Colonic mucosa (tissue), 4 donors: ENCODE measurements around the gene PNLIPRP2. TPM values are rescaled to one million over a fixed set of nuclear protein-coding genes. Genes with fewer than 3 reads are reported as not detected.

Experiments used
- DNase-seq: peaks from one replicate; pipeline ENCODE4 v3.0.0-alpha.2; 2020
- H3K27ac ChIP-seq: fragments of 200-600 bp; one replicate; pipeline ENCODE4 v1.8.0; 2021
- H3K27me3 ChIP-seq: fragments of 200-600 bp; one replicate; pipeline ENCODE4 v1.8.0; 2021
- H3K36me3 ChIP-seq: fragments of 200-600 bp; one replicate; pipeline ENCODE4 v1.8.0; 2021
- H3K4me1 ChIP-seq: fragments of 200-600 bp; one replicate; pipeline ENCODE4 v1.8.0; 2021; ENCODE audit warnings: mild to moderate bottlenecking
- H3K4me3 ChIP-seq: fragments of 200-600 bp; one replicate; pipeline ENCODE4 v1.8.0; 2021
- H3K9ac ChIP-seq, 2 donors: one replicate each; pipeline ENCODE4 v1.7.0; 2013; ENCODE audit warnings: control low read depth in 2 of 2, low read depth in 2 of 2, low read length in 2 of 2
- H3K9me3 ChIP-seq: fragments of 200-600 bp; one replicate; pipeline ENCODE4 v1.8.0; 2021
- CTCF ChIP-seq: fragments of 200-600 bp; IDR thresholded peaks from one replicate; pipeline ENCODE4 v1.8.0; 2022; ENCODE audit warnings: antibody characterized with exemption, mild to moderate bottlenecking
- intact Hi-C: fragments of 100-400 bp; cut with DNase I; formaldehyde crosslinking; loops from one replicate; pipeline ENCODE4 v1.14.1; 2022
- total RNA-seq, 2 donors: library from RNA; stranded (reverse); fragmentation: NEBNext Ultra II Directional in 1 of 2; extraction: Animal tissue kit (Norgen Biotek cat#: 25700) in 1 of 2; gene quantifications; one replicate each; pipeline ENCODE4 v1.2.1, GENCODE V29; 2021
- donor health status: healthy.
- donor health status: DM: no; HTN: no; CAD: no.
- donor health status: DM: no; HTN: no; CAD: no.

The PNLIPRP2 gene
- total RNA-seq, 2 donors from 2014 or later, result 5.0 to 9.1 TPM

DNA sequence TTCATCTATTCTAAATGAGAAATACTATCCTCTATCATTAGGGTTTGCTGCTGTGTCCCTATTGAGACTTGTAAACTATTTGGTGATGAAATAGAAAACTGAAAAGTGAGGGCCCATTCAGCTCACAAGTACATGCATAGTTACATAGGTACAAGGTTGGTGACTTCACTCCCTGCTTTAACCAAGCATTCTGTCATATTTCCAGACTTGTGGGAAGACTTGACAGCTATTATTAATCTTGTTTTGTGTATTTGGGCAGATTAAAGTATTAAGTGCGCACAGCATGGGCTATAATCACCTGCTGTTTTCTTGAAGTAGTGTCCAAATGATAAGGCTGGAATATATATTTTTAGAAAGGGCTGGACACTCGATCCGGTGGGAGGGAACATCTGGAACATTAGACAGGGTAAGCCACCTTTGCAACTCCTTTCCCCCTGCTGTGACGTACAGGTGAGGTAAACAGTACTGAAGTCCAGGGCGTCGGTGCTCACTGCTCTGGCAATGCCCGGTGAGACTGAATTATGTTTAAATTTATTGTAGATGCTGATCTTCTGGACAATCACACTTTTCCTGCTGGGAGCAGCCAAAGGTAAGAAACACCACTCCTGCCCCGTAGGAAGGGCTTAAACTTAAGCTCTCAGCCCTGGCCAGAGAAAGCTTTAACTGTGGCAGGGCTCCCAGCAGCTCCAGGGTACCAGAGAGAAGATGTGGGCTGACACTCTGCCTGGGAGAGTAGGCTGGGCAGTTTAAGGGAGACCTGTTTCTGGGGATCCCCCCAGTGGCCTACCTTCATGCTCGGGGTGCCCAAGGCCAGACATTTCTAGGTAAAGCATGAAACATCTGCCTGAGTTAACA lies 29.9 kb upstream of the PNLIPRP2 start, which contains the start of gene PNLIPRP1:
Gene PNLIPRP1, plus strand, starts transcription at position 370 of the 855 bp plus-strand sequence. Its CDS starts 171 bp downstream, at position 541.
- H3K36me3 ChIP-seq, result no peaks in the 10 kb centered on the region
- H3K27me3 ChIP-seq, result no peaks in the 10 kb centered on the region
- no peak for TF ChIP-seq CTCF
- H3K9ac ChIP-seq, result peak within 1 kb of the TSS in 1 of 2 donors; percentile 23
- peak; percentile 58 for DNase-seq
- no peaks in the 10 kb centered on the region for H3K9me3 ChIP-seq
- H3K4me1 ChIP-seq, result peaks cover 5% of the 10 kb centered on the region
- no peak within 1 kb of the TSS for H3K4me3 ChIP-seq
- intact Hi-C loops, result no loop called here
- peak within 1 kb of the TSS; percentile 8 for H3K27ac ChIP-seq

DNA sequence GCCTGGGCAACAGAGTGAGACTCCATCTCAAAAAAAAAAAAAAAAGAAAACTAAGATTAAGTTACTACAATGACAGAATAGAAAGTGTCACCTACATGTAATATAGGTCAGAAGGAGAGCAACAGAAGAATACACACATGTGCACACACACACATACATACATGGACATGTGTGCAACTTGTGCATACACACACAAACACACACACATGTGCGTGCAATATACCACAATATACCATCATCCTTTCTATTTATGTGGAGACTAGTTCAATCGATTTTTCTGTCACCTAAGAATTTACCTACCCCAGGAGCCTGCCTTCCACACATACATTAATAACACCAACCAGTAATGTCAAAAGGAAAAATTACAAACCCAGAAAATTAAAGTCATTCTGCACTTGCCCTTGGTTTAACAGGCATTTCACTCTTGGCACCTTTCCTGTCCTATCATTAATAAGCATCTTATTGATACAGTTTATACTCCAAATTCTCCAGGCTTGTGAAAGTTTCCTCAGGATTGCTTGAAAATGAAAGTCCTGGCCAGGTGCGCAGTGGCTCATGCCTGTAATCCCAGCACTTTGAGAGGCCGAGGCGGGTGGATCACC lies 27.5 kb upstream of the PNLIPRP2 start:
- no peak for DNase-seq
- H3K4me1 ChIP-seq, result peaks cover 5% of the 10 kb centered on the region
- H3K9me3 ChIP-seq, result no peaks in the 10 kb centered on the region
- H3K27me3 ChIP-seq, result no peaks in the 10 kb centered on the region
- no peak for TF ChIP-seq CTCF
- H3K4me3 ChIP-seq, result no peak overlapping the region
- H3K36me3 ChIP-seq, result no peaks in the 10 kb centered on the region
- intact Hi-C loops, result no loop called here
- H3K27ac ChIP-seq, result no peak overlapping the region
- no peak overlapping the region for H3K9ac ChIP-seq

DNA sequence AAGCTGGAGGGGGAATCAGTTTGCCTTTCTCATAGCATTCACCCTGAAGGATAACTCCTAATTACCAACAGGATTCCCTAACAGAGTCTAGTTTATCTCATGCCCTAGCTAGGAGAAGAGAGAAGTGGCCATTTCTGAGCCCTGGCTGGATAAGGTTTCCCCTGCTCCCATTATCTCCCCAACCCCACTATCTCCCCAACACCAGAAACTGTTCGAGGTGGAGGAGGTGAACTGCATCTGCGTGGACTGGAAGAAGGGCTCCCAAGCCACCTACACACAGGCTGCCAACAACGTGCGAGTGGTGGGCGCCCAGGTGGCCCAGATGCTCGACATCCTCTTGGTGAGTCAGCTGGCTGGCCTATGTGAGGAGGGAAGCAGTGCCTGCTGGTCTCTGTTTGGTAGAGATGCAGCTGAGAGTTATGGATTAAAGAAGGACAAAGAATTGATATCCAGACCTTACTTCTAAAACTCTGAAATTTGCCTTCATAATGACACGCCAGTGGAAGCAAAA lies 26.2 kb upstream of the PNLIPRP2 start:
- Histone ChIP-seq H3K4me3 (no peak overlapping the region), H3K9ac (no peak overlapping the region), H3K27me3 (no peaks in the 10 kb centered on the region), H3K36me3 (no peaks in the 10 kb centered on the region), H3K4me1 (peaks cover 5% of the 10 kb centered on the region), H3K27ac (no peak overlapping the region), H3K9me3 (no peaks in the 10 kb centered on the region)
- DNase-seq, result no peak
- no peak for TF ChIP-seq CTCF
- intact Hi-C loops, result no loop called here

- H3K9me3 ChIP-seq, result no peaks in the 10 kb centered on the region
- no peaks in the 10 kb centered on the region for H3K36me3 ChIP-seq
- no peak overlapping the region for H3K4me3 ChIP-seq
- no peak for DNase-seq
- H3K27ac ChIP-seq, result no peak overlapping the region
- no peaks in the 10 kb centered on the region for H3K27me3 ChIP-seq
- intact Hi-C loops, result no loop called here
- no peak for TF ChIP-seq CTCF
- no peak overlapping the region for H3K9ac ChIP-seq
- H3K4me1 ChIP-seq, result no peaks in the 10 kb centered on the region
These were observed 24.7 kb upstream of the PNLIPRP2 start for GRCh38 chr10:116596062-116596461.

- no peak overlapping the region for H3K4me3 ChIP-seq
- TF ChIP-seq CTCF, result no peak
- no peak overlapping the region for H3K27ac ChIP-seq
- H3K4me1 ChIP-seq, result no peaks in the 10 kb centered on the region
- H3K9me3 ChIP-seq, result no peaks in the 10 kb centered on the region
- DNase-seq, result no peak
- intact Hi-C loops, result no loop called here
- H3K36me3 ChIP-seq, result no peaks in the 10 kb centered on the region
- no peak overlapping the region for H3K9ac ChIP-seq
- no peaks in the 10 kb centered on the region for H3K27me3 ChIP-seq
These were observed 23.2 kb upstream of the PNLIPRP2 start for GRCh38 chr10:116597543-116597942.
